Neural progenitor cell (in vitro differentiated cells): ENCODE data around the gene CELSR2. TPM values are rescaled to one million over a fixed set of nuclear protein-coding genes. Genes with fewer than 3 reads are reported as not detected.

ENCODE experiments used
- DNase-seq: peaks from one replicate; pipeline ENCODE4 v3.0.0-alpha.2; 2016; ENCODE audit warnings: low spot score
- H2AFZ ChIP-seq: fragments of 200-600 bp; sonication (generic); replicated peaks from 2 replicates; pipeline ENCODE4 v1.6.1; 2016; ENCODE audit warnings: antibody characterized with exemption
- H3F3A ChIP-seq: fragments of 200-600 bp; sonication (generic); 2 replicates; pipeline ENCODE4 v1.6.1; 2016; ENCODE audit warnings: antibody characterized with exemption, low read depth
- H3K27ac ChIP-seq: fragments of 200-600 bp; sonication (generic); 2 replicates; pipeline ENCODE4 v1.5.1; 2016; ENCODE audit warnings: mild to moderate bottlenecking
- H3K27me3 ChIP-seq: fragments of 200-600 bp; sonication (generic); 2 replicates; pipeline ENCODE4 v1.6.1; 2016; ENCODE audit warnings: mild to moderate bottlenecking, moderate library complexity
- H3K36me3 ChIP-seq: fragments of 200-600 bp; sonication (generic); 2 replicates; pipeline ENCODE4 v1.5.1; 2016
- H3K4me1 ChIP-seq: fragments of 200-600 bp; sonication (generic); 2 replicates; pipeline ENCODE4 v1.6.1; 2016; ENCODE audit warnings: mixed run types
- H3K4me2 ChIP-seq: fragments of 200-600 bp; sonication (generic); 2 replicates; pipeline ENCODE4 v1.6.1; 2016
- H3K4me3 ChIP-seq: fragments of 200-600 bp; sonication (generic); 2 replicates; pipeline ENCODE4 v1.5.1; 2016
- H3K79me2 ChIP-seq: fragments of 200-600 bp; sonication (generic); 2 replicates; pipeline ENCODE4 v1.6.1; 2016; ENCODE audit warnings: low read depth
- H3K9ac ChIP-seq: fragments of 200-600 bp; sonication (generic); 2 replicates; pipeline ENCODE4 v1.6.1; 2016
- H3K9me3 ChIP-seq: fragments of 200-600 bp; sonication (generic); 2 replicates; pipeline ENCODE4 v1.5.1; 2016; ENCODE audit warnings: low read depth
- H4K20me1 ChIP-seq: fragments of 200-600 bp; sonication (generic); 2 replicates; pipeline ENCODE4 v1.6.1; 2016; ENCODE audit warnings: low read depth
- H3K27ac Mint-ChIP-seq: 3 replicates; pipeline ENCODE4 v1.8.0; 2021; ENCODE audit warnings: mixed read lengths
- H3K27me3 Mint-ChIP-seq: 2 replicates; pipeline ENCODE4 v1.8.0; 2022; ENCODE audit warnings: low read depth, mild to moderate bottlenecking, inconsistent platforms, moderate library complexity, mixed read lengths; ENCODE audit not compliant: insufficient read depth
- H3K36me3 Mint-ChIP-seq: 3 replicates; pipeline ENCODE4 v1.8.0; 2021; ENCODE audit warnings: mixed read lengths
- H3K4me1 Mint-ChIP-seq: 3 replicates; pipeline ENCODE4 v1.8.0; 2021; ENCODE audit warnings: mixed read lengths
- H3K4me3 Mint-ChIP-seq: 3 replicates; pipeline ENCODE4 v1.8.0; 2021; ENCODE audit warnings: mild to moderate bottlenecking, moderate library complexity, mixed read lengths
- H3K9me3 Mint-ChIP-seq: 3 replicates; pipeline ENCODE4 v1.8.0; 2020; ENCODE audit warnings: mixed read lengths
- CTCF ChIP-seq: fragments of 200-600 bp; sonication (generic); IDR thresholded peaks from 2 replicates; pipeline ENCODE4 v1.5.1; 2017; ENCODE audit warnings: antibody characterized with exemption, mild to moderate bottlenecking
- EZH2 ChIP-seq: fragments of 200-600 bp; sonication (generic); IDR thresholded peaks from 2 replicates; pipeline ENCODE4 v1.6.1; 2017; ENCODE audit warnings: antibody characterized with exemption, mild to moderate bottlenecking, moderate library complexity
- EZH2phosphoT487 ChIP-seq: fragments of 200-600 bp; sonication (generic); IDR thresholded peaks from 2 replicates; pipeline ENCODE4 v1.6.1; 2017; ENCODE audit warnings: antibody characterized with exemption
- total RNA-seq: library from RNA; depleted of rRNA; stranded (reverse); fragments of >200 nt; gene quantifications from 2 replicates; pipeline ENCODE4 v1.2.3, GENCODE V29; 2015; ENCODE audit warnings: low replicate concordance

The CELSR2 gene
- total RNA-seq, 1 donor from 2014 or later = 11.1 TPM

GRCh38 chr1:109208394-109208793, 40.9 kb upstream of the CELSR2 start:
- H3K4me1 Mint-ChIP-seq = peaks cover 11% of the 10 kb centered on the region
- no peak overlapping the region for H3K4me3 Mint-ChIP-seq
- H3K9me3 Mint-ChIP-seq = no peaks in the 10 kb centered on the region
- Histone ChIP-seq H3K4me2 (no peak overlapping the region), H3K4me3 (no peak overlapping the region), H3K9ac (no peak overlapping the region), H3K79me2 (no peaks in the 10 kb centered on the region), H3F3A (peaks cover 4% of the 10 kb centered on the region), H3K36me3 (no peaks in the 10 kb centered on the region), H3K4me1 (peaks cover 4% of the 10 kb centered on the region), H3K27ac (no peak overlapping the region), H3K27me3 (no peaks in the 10 kb centered on the region), H4K20me1 (no peaks in the 10 kb centered on the region), H3K9me3 (no peaks in the 10 kb centered on the region), H2AFZ (no peak overlapping the region)
- H3K27me3 Mint-ChIP-seq = no peaks in the 10 kb centered on the region
- TF ChIP-seq EZH2phosphoT487 (no peak), CTCF (no peak), EZH2 (no peak)
- no peak for DNase-seq
- H3K36me3 Mint-ChIP-seq = no peaks in the 10 kb centered on the region
- no peak overlapping the region for H3K27ac Mint-ChIP-seq

GRCh38 chr1:109208836-109209463, 40.4 kb upstream of the CELSR2 start:
- DNase-seq = no peak
- Mint-ChIP-seq H3K36me3 (no peaks in the 10 kb centered on the region), H3K27me3 (no peaks in the 10 kb centered on the region), H3K9me3 (no peaks in the 10 kb centered on the region), H3K4me3 (no peak overlapping the region), H3K4me1 (peaks cover 11% of the 10 kb centered on the region), H3K27ac (no peak overlapping the region)
- peaks cover 5% of the 10 kb centered on the region for H3K4me1 ChIP-seq
- TF ChIP-seq EZH2 (no peak), CTCF (no peak), EZH2phosphoT487 (no peak)
- peaks cover 2% of the 10 kb centered on the region for H3K79me2 ChIP-seq
- no peak overlapping the region for H3K27ac ChIP-seq
- no peaks in the 10 kb centered on the region for H3K27me3 ChIP-seq
- H3K4me3 ChIP-seq = no peak overlapping the region
- no peak overlapping the region for H2AFZ ChIP-seq
- H3K9me3 ChIP-seq = no peaks in the 10 kb centered on the region
- H3K36me3 ChIP-seq = no peaks in the 10 kb centered on the region
- no peak overlapping the region for H3K4me2 ChIP-seq
- H4K20me1 ChIP-seq = no peaks in the 10 kb centered on the region
- H3K9ac ChIP-seq = no peak overlapping the region
- peaks cover 5% of the 10 kb centered on the region for H3F3A ChIP-seq

GRCh38 chr1:109210058-109210457, 39.3 kb upstream of the CELSR2 start:
- Histone ChIP-seq H4K20me1 (peaks cover 7% of the 10 kb centered on the region), H3K27ac (no peak overlapping the region), H2AFZ (no peak overlapping the region), H3K36me3 (no peaks in the 10 kb centered on the region), H3K9me3 (no peaks in the 10 kb centered on the region), H3K79me2 (peaks cover 13% of the 10 kb centered on the region), H3K4me3 (no peak overlapping the region), H3K27me3 (no peaks in the 10 kb centered on the region), H3K4me1 (peaks cover 9% of the 10 kb centered on the region), H3F3A (peaks cover 8% of the 10 kb centered on the region), H3K4me2 (no peak overlapping the region), H3K9ac (no peak overlapping the region)
- no peak for DNase-seq
- TF ChIP-seq CTCF = no peak
- H3K27ac Mint-ChIP-seq = no peak overlapping the region
- H3K4me3 Mint-ChIP-seq = no peak overlapping the region
- H3K27me3 Mint-ChIP-seq = no peaks in the 10 kb centered on the region
- H3K9me3 Mint-ChIP-seq = no peaks in the 10 kb centered on the region
- H3K36me3 Mint-ChIP-seq = no peaks in the 10 kb centered on the region
- peaks cover 15% of the 10 kb centered on the region for H3K4me1 Mint-ChIP-seq
